ENCODE data around the gene ARHGEF25. TPM values are rescaled to one million over a fixed set of nuclear protein-coding genes. Genes with fewer than 3 reads are reported as not detected.

The ARHGEF25 gene
- total and polyA plus RNA-seq, 2 of the 13 experiments (the other 11 are each of a cell fraction or from before 2014, with no cell fraction given): 11.5 to 12.5 TPM

GRCh38 chr12:57621497-57622292 lies 10.5 kb downstream of the ARHGEF25 start (continued):
- no peak for TF ChIP-seq ZSCAN12 (CRISPR knock-in tag; IDR thresholded peaks at IDR 0.05)
- no peak for TF ChIP-seq NCOA5 (CRISPR knock-in tag; IDR thresholded peaks at IDR 0.05)
- TF ChIP-seq, protein P1, sequence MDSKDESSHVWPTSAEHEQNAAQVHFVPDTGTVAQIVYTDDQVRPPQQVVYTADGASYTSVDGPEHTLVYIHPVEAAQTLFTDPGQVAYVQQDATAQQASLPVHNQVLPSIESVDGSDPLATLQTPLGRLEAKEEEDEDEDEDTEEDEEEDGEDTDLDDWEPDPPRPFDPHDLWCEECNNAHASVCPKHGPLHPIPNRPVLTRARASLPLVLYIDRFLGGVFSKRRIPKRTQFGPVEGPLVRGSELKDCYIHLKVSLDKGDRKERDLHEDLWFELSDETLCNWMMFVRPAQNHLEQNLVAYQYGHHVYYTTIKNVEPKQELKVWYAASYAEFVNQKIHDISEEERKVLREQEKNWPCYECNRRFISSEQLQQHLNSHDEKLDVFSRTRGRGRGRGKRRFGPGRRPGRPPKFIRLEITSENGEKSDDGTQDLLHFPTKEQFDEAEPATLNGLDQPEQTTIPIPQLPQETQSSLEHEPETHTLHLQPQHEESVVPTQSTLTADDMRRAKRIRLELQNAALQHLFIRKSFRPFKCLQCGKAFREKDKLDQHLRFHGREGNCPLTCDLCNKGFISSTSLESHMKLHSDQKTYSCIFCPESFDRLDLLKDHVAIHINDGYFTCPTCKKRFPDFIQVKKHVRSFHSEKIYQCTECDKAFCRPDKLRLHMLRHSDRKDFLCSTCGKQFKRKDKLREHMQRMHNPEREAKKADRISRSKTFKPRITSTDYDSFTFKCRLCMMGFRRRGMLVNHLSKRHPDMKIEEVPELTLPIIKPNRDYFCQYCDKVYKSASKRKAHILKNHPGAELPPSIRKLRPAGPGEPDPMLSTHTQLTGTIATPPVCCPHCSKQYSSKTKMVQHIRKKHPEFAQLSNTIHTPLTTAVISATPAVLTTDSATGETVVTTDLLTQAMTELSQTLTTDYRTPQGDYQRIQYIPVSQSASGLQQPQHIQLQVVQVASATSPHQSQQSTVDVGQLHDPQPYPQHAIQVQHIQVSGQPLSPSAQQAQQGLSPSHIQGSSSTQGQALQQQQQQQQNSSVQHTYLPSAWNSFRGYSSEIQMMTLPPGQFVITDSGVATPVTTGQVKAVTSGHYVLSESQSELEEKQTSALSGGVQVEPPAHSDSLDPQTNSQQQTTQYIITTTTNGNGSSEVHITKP (CRISPR knock-in tag; IDR thresholded peaks at IDR 0.05; ENCODE audit: low read depth): no peak
- TF ChIP-seq FIP1L1 (IDR thresholded peaks at IDR 0.05; ENCODE audit: borderline replicate concordance, insufficient read depth, low read depth, low read length): no peak
- no peak for TF ChIP-seq ZNF737 (CRISPR knock-in tag; IDR thresholded peaks at IDR 0.05; ENCODE audit: borderline replicate concordance)
- no peak for TF ChIP-seq ZNF430 (CRISPR knock-in tag; IDR thresholded peaks at IDR 0.05)
- no peak for TF ChIP-seq SOX6 (IDR thresholded peaks at IDR 0.05)
- no peak for TF ChIP-seq SOX6 (CRISPR knock-in tag; IDR thresholded peaks at IDR 0.05)
- TF ChIP-seq ZNF749 (CRISPR knock-in tag; IDR thresholded peaks at IDR 0.05; ENCODE audit: borderline replicate concordance): peak; percentile 51; the same call in 1 of the 2 replicates
- no peak for TF ChIP-seq PHF5A (CRISPR knock-in tag; IDR thresholded peaks at IDR 0.05; ENCODE audit: low read depth, unreplicated experiment)
- no peak for TF ChIP-seq NPAS2 (CRISPR knock-in tag; IDR thresholded peaks at IDR 0.05; ENCODE audit: borderline replicate concordance)
- TF ChIP-seq ZNF503 (CRISPR knock-in tag; IDR thresholded peaks at IDR 0.05): no peak
- TF ChIP-seq TCF7L2 (IDR thresholded peaks at IDR 0.05; ENCODE audit: low read depth, low read length): no peak
- TF ChIP-seq, protein P2, sequence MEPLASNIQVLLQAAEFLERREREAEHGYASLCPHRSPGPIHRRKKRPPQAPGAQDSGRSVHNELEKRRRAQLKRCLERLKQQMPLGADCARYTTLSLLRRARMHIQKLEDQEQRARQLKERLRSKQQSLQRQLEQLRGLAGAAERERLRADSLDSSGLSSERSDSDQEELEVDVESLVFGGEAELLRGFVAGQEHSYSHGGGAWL (CRISPR knock-in tag; IDR thresholded peaks at IDR 0.05): peak; percentile 19; the same call in 1 of the 2 replicates
- TF ChIP-seq ZNF607 (CRISPR knock-in tag; IDR thresholded peaks at IDR 0.05; ENCODE audit: borderline replicate concordance): peak; percentile 81; the same call in 1 of the 2 replicates
- no peak for TF ChIP-seq ZNF562 (CRISPR knock-in tag; IDR thresholded peaks at IDR 0.05; ENCODE audit: borderline replicate concordance)
- TF ChIP-seq THAP8 (CRISPR knock-in tag; IDR thresholded peaks at IDR 0.05; ENCODE audit: borderline replicate concordance): no peak
- TF ChIP-seq ZNF879 (CRISPR knock-in tag; IDR thresholded peaks at IDR 0.05): no peak
- peak; percentile 53; the same call in 1 of the 2 replicates for TF ChIP-seq ZNF512B (CRISPR knock-in tag; IDR thresholded peaks at IDR 0.05; ENCODE audit: borderline replicate concordance)
